Liver (tissue), 9 donors: ENCODE results near the gene FRMPD1. TPM values are rescaled to one million over a fixed set of nuclear protein-coding genes. Genes with fewer than 3 reads are reported as not detected.

Source experiments
- DNase-seq: peaks from one replicate; pipeline ENCODE4 v3.0.0-alpha.2; 2017; ENCODE audit warnings: low spot score
- H3K27ac ChIP-seq, 2 donors: one replicate each; pipeline ENCODE4 v1.7.0; 2013; ENCODE audit warnings: inconsistent platforms in 2 of 2, low read length in 2 of 2, control low read depth in 1 of 2, low read depth in 1 of 2, mild to moderate bottlenecking in 1 of 2
- H3K27me3 ChIP-seq, 4 donors: one replicate each; pipeline versions ENCODE4 v1.6.1 to v1.7.0; 2013; ENCODE audit warnings: low read length in 3 of 4, inconsistent platforms in 1 of 4, mild to moderate bottlenecking in 1 of 4, moderate library complexity in 1 of 4; ENCODE audit not compliant: control insufficient read depth in 4 of 4, insufficient read depth in 4 of 4
- H3K36me3 ChIP-seq, 4 donors: one replicate each; pipeline versions ENCODE4 v1.6.1 to v1.7.0; 2013; ENCODE audit warnings: low read length in 3 of 4, mild to moderate bottlenecking in 3 of 4, low read depth in 1 of 4, moderate library complexity in 1 of 4; ENCODE audit not compliant: control insufficient read depth in 4 of 4, insufficient read depth in 3 of 4
- H3K4me1 ChIP-seq, 4 donors: one replicate each; pipeline versions ENCODE4 v1.6.1 to v1.7.0; 2013; ENCODE audit warnings: low read length in 3 of 4, mild to moderate bottlenecking in 3 of 4, moderate library complexity in 1 of 4; ENCODE audit not compliant: control insufficient read depth in 4 of 4, insufficient read depth in 4 of 4
- H3K4me3 ChIP-seq, 3 donors: one replicate each; pipeline versions ENCODE4 v1.6.1 to v1.7.0; 2013; ENCODE audit warnings: low read length in 3 of 3, control low read depth in 1 of 3, low read depth in 1 of 3, mild to moderate bottlenecking in 1 of 3
- H3K9ac ChIP-seq, 2 donors: one replicate each; pipeline ENCODE4 v1.7.0; 2013; ENCODE audit warnings: low read length in 2 of 2, mild to moderate bottlenecking in 2 of 2, moderate library complexity in 2 of 2, control low read depth in 1 of 2, low read depth in 1 of 2
- H3K9me3 ChIP-seq, 4 donors: one replicate each; pipeline versions ENCODE4 v1.6.1 to v1.7.0; 2013; ENCODE audit warnings: low read length in 3 of 4; ENCODE audit not compliant: control insufficient read depth in 4 of 4
- ATF3 ChIP-seq: IDR thresholded peaks from 2 replicates; pipeline ENCODE4 v1.6.1; 2016; ENCODE audit warnings: antibody characterized with exemption
- CTCF ChIP-seq: fragments of 150-350 bp; IDR thresholded peaks from 2 replicates; pipeline ENCODE4 v1.5.1; 2017; ENCODE audit warnings: improper control_type of control experiment, low read depth, low read length; ENCODE audit not compliant: missing input control
- EGR1 ChIP-seq, 2 donors: IDR thresholded peaks; 2 replicates each; pipeline ENCODE4 v1.6.1; 2016 to 2018; ENCODE audit warnings: antibody characterized with exemption in 2 of 2, low read depth in 2 of 2
- FOXA1 ChIP-seq: IDR thresholded peaks from 2 replicates; pipeline ENCODE4 v1.6.1; 2016; ENCODE audit warnings: antibody characterized with exemption
- FOXA2 ChIP-seq: IDR thresholded peaks from 2 replicates; pipeline ENCODE4 v1.6.1; 2016; ENCODE audit warnings: antibody characterized with exemption
- GABPA ChIP-seq, 2 donors: IDR thresholded peaks in 1 of 2; conservative IDR thresholded peaks in 1 of 2; 2 replicates each; pipeline ENCODE4 v1.6.1; 2016; ENCODE audit warnings: antibody characterized with exemption in 2 of 2, mild to moderate bottlenecking in 1 of 2, moderate library complexity in 1 of 2
- HNF4A ChIP-seq, 2 donors: conservative IDR thresholded peaks; 2 replicates each; pipeline ENCODE4 v1.6.1; 2016; ENCODE audit warnings: antibody characterized with exemption in 2 of 2, mild to moderate bottlenecking in 2 of 2
- HNF4G ChIP-seq: IDR thresholded peaks from 2 replicates; pipeline ENCODE4 v1.6.1; 2016; ENCODE audit warnings: antibody characterized with exemption
- JUND ChIP-seq, 2 donors: IDR thresholded peaks; 2 replicates each; pipeline ENCODE4 v1.6.1; 2016; ENCODE audit warnings: antibody characterized with exemption in 2 of 2
- MAX ChIP-seq: IDR thresholded peaks from 2 replicates; pipeline ENCODE4 v1.6.1; 2016; ENCODE audit warnings: antibody characterized with exemption
- NR2F2 ChIP-seq: IDR thresholded peaks from 2 replicates; pipeline ENCODE4 v1.6.1; 2016; ENCODE audit warnings: antibody characterized with exemption
- RAD21 ChIP-seq, 2 donors: IDR thresholded peaks; 2 replicates each; pipeline ENCODE4 v1.6.1; 2016; ENCODE audit warnings: antibody characterized with exemption in 2 of 2, mild to moderate bottlenecking in 2 of 2
- REST ChIP-seq: IDR thresholded peaks from 2 replicates; pipeline ENCODE4 v1.6.1; 2016; ENCODE audit warnings: antibody characterized with exemption, mild to moderate bottlenecking
- RXRA ChIP-seq, 2 donors: IDR thresholded peaks; 2 replicates each; pipeline ENCODE4 v1.6.1; 2017 to 2018; ENCODE audit warnings: antibody characterized with exemption in 2 of 2, mild to moderate bottlenecking in 1 of 2
- SP1 ChIP-seq: IDR thresholded peaks from 2 replicates; pipeline ENCODE4 v1.6.1; 2018; ENCODE audit warnings: antibody characterized with exemption, mild to moderate bottlenecking
- TAF1 ChIP-seq: conservative IDR thresholded peaks from 2 replicates; pipeline ENCODE4 v1.6.1; 2016; ENCODE audit warnings: antibody characterized with exemption, mild to moderate bottlenecking
- YY1 ChIP-seq: IDR thresholded peaks from 2 replicates; pipeline ENCODE4 v1.6.1; 2016; ENCODE audit warnings: antibody characterized with exemption, mild to moderate bottlenecking
- ZBTB33 ChIP-seq: IDR thresholded peaks from 2 replicates; pipeline ENCODE4 v1.6.1; 2016; ENCODE audit warnings: antibody characterized with exemption
- WGBS: extraction: QIAGEN DNeasy Blood & Tissue Kit; methylation state at CpG from one replicate; pipeline ENCODE4 v1.1.7; 2013; 5-methylcytosine and 5-hydroxymethylcytosine counted together
- polyA plus RNA-seq, 2 donors: library from polyadenylated mRNA; stranded (reverse) in 1 of 2; unstranded in 1 of 2; fragments of 200-250 nt in 1 of 2; fragments of >200 nt in 1 of 2; fragmentation: Nextera tagmentation in 1 of 2; extraction: Ambion mirVana in 1 of 2; gene quantifications; one replicate each; pipeline versions ENCODE4 v1.2.1 to v1.2.3, GENCODE V29; 2013 to 2015
- total RNA-seq, 2 donors: library from RNA; depleted of rRNA; stranded (reverse); fragments of >200 nt; gene quantifications; one replicate each; pipeline ENCODE4 v1.2.3, GENCODE V29; 2014
- donor health status: healthy.
- donor health status: healthy.
- donor health status: healthy.
- donor health status: healthy.
- donor health status: healthy.

Gene FRMPD1
- total and polyA plus RNA-seq, 4 donors, result 0.06 to 1.8 (median 0.17) TPM

- TF ChIP-seq REST (no peak), GABPA (IDR thresholded peaks at IDR 0.05 in 1 of 2, conservative IDR thresholded peaks at IDR 0.05 in 1 of 2) (no peak), RAD21 (IDR thresholded peaks at IDR 0.05) (no peak), ZBTB33 (no peak), EGR1 (IDR thresholded peaks at IDR 0.05; ENCODE audit: low read depth in 2 of 2) (no peak), FOXA1 (no peak), JUND (IDR thresholded peaks at IDR 0.05) (no peak), FOXA2 (no peak), MAX (no peak), HNF4A (conservative IDR thresholded peaks at IDR 0.05) (no peak)
- Histone ChIP-seq H3K9me3 (no peaks in the 10 kb centered on the region), H3K9ac (no peak overlapping the region), H3K4me1 (no peaks in the 10 kb centered on the region), H3K4me3 (no peak overlapping the region), H3K27me3 (no peaks in the 10 kb centered on the region), H3K36me3 (no peaks in the 10 kb centered on the region), H3K27ac (no peak overlapping the region)
- no peak for DNase-seq
- WGBS, result 88% methylated on average over 4 of the region's 4 CpGs
Measured at GRCh38 chr9:37622462-37622861, 28.3 kb upstream of the FRMPD1 start.

- no peak overlapping the region for H3K9ac ChIP-seq
- no peaks in the 10 kb centered on the region for H3K4me1 ChIP-seq
- H3K27me3 ChIP-seq, result no peaks in the 10 kb centered on the region
- H3K4me3 ChIP-seq, result no peak overlapping the region
- 81% methylated on average over 2 of the region's 2 CpGs for WGBS
- no peak overlapping the region for H3K27ac ChIP-seq
- H3K9me3 ChIP-seq, result no peaks in the 10 kb centered on the region
- no peaks in the 10 kb centered on the region for H3K36me3 ChIP-seq
- no peak for DNase-seq
- TF ChIP-seq FOXA1, result no peak
- TF ChIP-seq HNF4A (conservative IDR thresholded peaks at IDR 0.05), result no peak
- no peak for TF ChIP-seq NR2F2
- no peak for TF ChIP-seq JUND (IDR thresholded peaks at IDR 0.05)
- no peak for TF ChIP-seq SP1
- no peak for TF ChIP-seq ZBTB33
- TF ChIP-seq REST, result no peak
- TF ChIP-seq MAX, result no peak
- TF ChIP-seq YY1, result no peak
- no peak for TF ChIP-seq EGR1 (IDR thresholded peaks at IDR 0.05; ENCODE audit: low read depth in 2 of 2)
- no peak for TF ChIP-seq RXRA (IDR thresholded peaks at IDR 0.05)
- TF ChIP-seq RAD21 (IDR thresholded peaks at IDR 0.05), result no peak
- no peak for TF ChIP-seq GABPA (IDR thresholded peaks at IDR 0.05 in 1 of 2, conservative IDR thresholded peaks at IDR 0.05 in 1 of 2)
- no peak for TF ChIP-seq FOXA2
- TF ChIP-seq CTCF, result no peak
- TF ChIP-seq HNF4G, result no peak
- TF ChIP-seq ATF3, result no peak
- no peak for TF ChIP-seq TAF1
Measured at GRCh38 chr9:37623267-37623666, 27.5 kb upstream of the FRMPD1 start.
